Activated naive CD8-positive, alpha-beta T cell treated with anti-CD3 and anti-CD28 coated beads, Interleukin-2, amount 10 ng/mL, durations not matched to agents 7 days and 5 days (primary cell): ENCODE results near the gene IL13. TPM values are rescaled to one million over a fixed set of nuclear protein-coding genes. Genes with fewer than 3 reads are reported as not detected.
A peak's percentile ranks its signal among the peaks of the same experiment; 100 is the strongest.
"Not testable (repeated sequence)": the region's sequence is repeated elsewhere in the genome, so short reads cannot be mapped to it uniquely, and the experiment has no call there.

Experiments
- ATAC-seq: fragments of 150-1000 bp; cut with Tn5 transposase; one replicate; pipeline ENCODE4 v1.10.0; 2021; ENCODE audit warnings: low read depth, moderate library complexity
- POLR2A ChIA-PET: fragments of 350-600 bp; sonication (Branson Sonifier 250); formaldehyde crosslinking; loops from one replicate; lab custom pipeline; 2021; ENCODE audit warnings: antibody characterized with exemption; lab: Charles Lee
- DNase-seq: peaks from one replicate; pipeline ENCODE4 v3.0.0; 2021
- H3K27ac Mint-ChIP-seq: one replicate; pipeline ENCODE4 v1.8.0; 2022; ENCODE audit warnings: mild to moderate bottlenecking, mixed read lengths
- H3K27me3 Mint-ChIP-seq: one replicate; pipeline ENCODE4 v1.8.0; 2022; ENCODE audit warnings: mild to moderate bottlenecking, moderate library complexity, mixed read lengths
- H3K36me3 Mint-ChIP-seq: one replicate; pipeline ENCODE4 v1.8.0; 2021; ENCODE audit warnings: mild to moderate bottlenecking, mixed read lengths
- H3K4me1 Mint-ChIP-seq: one replicate; pipeline ENCODE4 v1.8.0; 2021; ENCODE audit warnings: mixed read lengths
- H3K4me3 Mint-ChIP-seq: one replicate; pipeline ENCODE4 v1.8.0; 2022; ENCODE audit warnings: mild to moderate bottlenecking, moderate library complexity, mixed read lengths
- H3K9me3 Mint-ChIP-seq: one replicate; pipeline ENCODE4 v1.8.0; 2021; ENCODE audit warnings: mixed read lengths
- total RNA-seq, 2 experiments: library from RNA; stranded (reverse); gene quantifications; one replicate each; pipeline ENCODE4 v1.2.3, GENCODE V29; 2021

Gene IL13
- total RNA-seq, 2 experiments from 2014 or later, result 0.30 to 0.37 TPM

- POLR2A ChIA-PET, result interaction anchor here (1.5 kb wide), 1 partner anchor 17 kb away, joined by 6 read pairs; no protein-coding TSS in a partner anchor
- H3K9me3 Mint-ChIP-seq, result not testable (repeated sequence)
These were observed 34.0 kb downstream of the IL13 start for GRCh38 chr5:132691755-132692631.

GRCh38 chr5:132692632-132692967 lies 34.6 kb downstream of the IL13 start:
- Mint-ChIP-seq H3K4me3 (no peak overlapping the region), H3K36me3 (peaks cover 28% of the 10 kb centered on the region), H3K4me1 (peaks cover 30% of the 10 kb centered on the region), H3K9me3 (no peaks in the 10 kb centered on the region), H3K27ac (peak overlapping the region; percentile 23), H3K27me3 (no peaks in the 10 kb centered on the region)
- ATAC-seq (no peak), DNase-seq (no peak)
- POLR2A ChIA-PET, result no interaction called here

More at GRCh38 chr5:132691755-132692631, 34.0 kb downstream of the IL13 start:
- DNase-seq, ATAC-seq, H3K27me3 Mint-ChIP-seq: not testable (repeated sequence)
- H3K36me3 Mint-ChIP-seq, result peaks cover 23% of the 10 kb centered on the region
- H3K4me3 Mint-ChIP-seq, result peak overlapping the region; percentile 1
- peaks cover 32% of the 10 kb centered on the region for H3K4me1 Mint-ChIP-seq
- H3K27ac Mint-ChIP-seq, result peak overlapping the region; percentile 23

- POLR2A ChIA-PET, result interaction anchor here (0.6 kb wide), 1 partner anchor 46 kb away, joined by 4 read pairs; no protein-coding TSS in a partner anchor
- no peaks in the 10 kb centered on the region for H3K27me3 Mint-ChIP-seq
- DNase-seq (no peak), ATAC-seq (no peak)
- H3K4me3 Mint-ChIP-seq, result no peak overlapping the region
- peaks cover 21% of the 10 kb centered on the region for H3K4me1 Mint-ChIP-seq
- no peak overlapping the region for H3K27ac Mint-ChIP-seq
- H3K36me3 Mint-ChIP-seq, result peaks cover 48% of the 10 kb centered on the region
- H3K9me3 Mint-ChIP-seq, result no peaks in the 10 kb centered on the region
These were observed 38.0 kb downstream of the IL13 start for GRCh38 chr5:132695956-132696355.

- H3K4me3 Mint-ChIP-seq, result peak overlapping the region; percentile 71
These were observed 46.9 kb downstream of the IL13 start for GRCh38 chr5:132704875-132705274.

GRCh38 chr5:132708645-132709044 lies 50.7 kb downstream of the IL13 start:
- POLR2A ChIA-PET, result interaction anchor here (0.7 kb wide), 1 partner anchor 39 kb away, joined by 3 read pairs; the partner anchor contains the start of gene CCNI2
- H3K27ac Mint-ChIP-seq, result peak overlapping the region; percentile 1
- peaks cover 21% of the 10 kb centered on the region for H3K4me1 Mint-ChIP-seq
- H3K4me3 Mint-ChIP-seq, result no peak overlapping the region
- no peaks in the 10 kb centered on the region for H3K9me3 Mint-ChIP-seq
- DNase-seq (no peak), ATAC-seq (no peak)
- peaks cover 21% of the 10 kb centered on the region for H3K36me3 Mint-ChIP-seq
- H3K27me3 Mint-ChIP-seq, result no peaks in the 10 kb centered on the region

More at GRCh38 chr5:132704875-132705274, 46.9 kb downstream of the IL13 start:
- ATAC-seq (no peak), DNase-seq (no peak)
- Mint-ChIP-seq H3K9me3 (peaks cover 1% of the 10 kb centered on the region), H3K27me3 (no peaks in the 10 kb centered on the region), H3K4me1 (peaks cover 32% of the 10 kb centered on the region), H3K36me3 (peaks cover 37% of the 10 kb centered on the region), H3K27ac (peak overlapping the region; percentile 70)
- POLR2A ChIA-PET, result no interaction called here

Other genes starting within 250 kb of the IL13 start
- gene IRF1, start 167.4 kb upstream of the IL13 start, total RNA-seq, result 100 to 1,000 TPM; 228 to 238 TPM
- gene IL5, start 114.7 kb upstream of the IL13 start, total RNA-seq, result not detected
- 10 to 100 TPM; 30.7 to 34.1 TPM for gene RAD50, start 101.2 kb upstream of the IL13 start, total RNA-seq
- gene IL4, start 15.8 kb downstream of the IL13 start, total RNA-seq, result 1 to 10 TPM in 1 of 2 experiments, not detected in 1; 1.8 TPM
- 10 to 100 TPM; 16.8 to 19.3 TPM for gene KIF3A, start 79.4 kb downstream of the IL13 start, total RNA-seq
- 10 to 100 TPM in 1 of 2 experiments, 1 to 10 TPM in 1; 8.9 to 12.4 TPM for gene CCNI2, start 89.3 kb downstream of the IL13 start, total RNA-seq
- 10 to 100 TPM; 39.2 to 40.4 TPM for gene SEPTIN8, start 119.1 kb downstream of the IL13 start, total RNA-seq
- not detected for gene SOWAHA, start 155.1 kb downstream of the IL13 start, total RNA-seq
- 1 to 10 TPM; 4.0 to 6.3 TPM for gene SHROOM1, start 172.5 kb downstream of the IL13 start, total RNA-seq
- under 1 TPM; 0.77 to 0.80 TPM for gene GDF9, start 208.3 kb downstream of the IL13 start, total RNA-seq
- 100 to 1,000 TPM; 278 to 286 TPM for gene UQCRQ, start 208.5 kb downstream of the IL13 start, total RNA-seq
- 1 to 10 TPM; 4.4 to 4.5 TPM for gene LEAP2, start 215.5 kb downstream of the IL13 start, total RNA-seq